ENCODE results near the gene DDX1. TPM values are rescaled to one million over a fixed set of nuclear protein-coding genes. Genes with fewer than 3 reads are reported as not detected.

The DDX1 gene
- total RNA-seq, 1 donor from 2014 or later, result 255 TPM

- TF ChIP-seq CTCF (IDR thresholded peaks at IDR 0.05; ENCODE audit: partially characterized antibody, unreplicated experiment), result no peak
- Mint-ChIP-seq H3K27me3 (ENCODE audit: unreplicated experiment) (peaks cover 5% of the 10 kb centered on the region), H3K4me3 (ENCODE audit: unreplicated experiment) (peak overlapping the region; percentile 97), H3K27ac (ENCODE audit: unreplicated experiment) (peak overlapping the region; percentile 36), H3K4me1 (ENCODE audit: low read depth, unreplicated experiment) (peaks cover 11% of the 10 kb centered on the region), H3K36me3 (ENCODE audit: unreplicated experiment) (no peaks in the 10 kb centered on the region), H3K9me3 (ENCODE audit: unreplicated experiment) (peaks cover 4% of the 10 kb centered on the region)
- no peak for DNase-seq
Observed at GRCh38 chr2:15559379-15560139, 32.1 kb upstream of the DDX1 start.

GRCh38 chr2:15560140-15560987, 31.3 kb upstream of the DDX1 start:
- H3K27ac Mint-ChIP-seq (ENCODE audit: unreplicated experiment), result peak overlapping the region; percentile 95
- no peak for TF ChIP-seq CTCF (IDR thresholded peaks at IDR 0.05; ENCODE audit: partially characterized antibody, unreplicated experiment)
- peaks cover 11% of the 10 kb centered on the region for H3K4me1 Mint-ChIP-seq (ENCODE audit: low read depth, unreplicated experiment)
- H3K9me3 Mint-ChIP-seq (ENCODE audit: unreplicated experiment), result peaks cover 4% of the 10 kb centered on the region
- no peaks in the 10 kb centered on the region for H3K36me3 Mint-ChIP-seq (ENCODE audit: unreplicated experiment)
- H3K27me3 Mint-ChIP-seq (ENCODE audit: unreplicated experiment), result peaks cover 5% of the 10 kb centered on the region
- H3K4me3 Mint-ChIP-seq (ENCODE audit: unreplicated experiment), result peak overlapping the region; percentile 97
- peak; percentile 38 for DNase-seq

GRCh38 chr2:15560988-15561573, 30.6 kb upstream of the DDX1 start, which contains the start of gene NBAS:
Gene NBAS (minus strand): TSS chr2:15561334. CDS start chr2:15561304, 30 bp downstream.
- TF ChIP-seq CTCF (IDR thresholded peaks at IDR 0.05; ENCODE audit: partially characterized antibody, unreplicated experiment), result no peak
- Mint-ChIP-seq H3K36me3 (ENCODE audit: unreplicated experiment) (no peaks in the 10 kb centered on the region), H3K27me3 (ENCODE audit: unreplicated experiment) (peaks cover 5% of the 10 kb centered on the region), H3K9me3 (ENCODE audit: unreplicated experiment) (peaks cover 4% of the 10 kb centered on the region), H3K4me3 (ENCODE audit: unreplicated experiment) (peak within 1 kb of the TSS; percentile 97), H3K4me1 (ENCODE audit: low read depth, unreplicated experiment) (peaks cover 11% of the 10 kb centered on the region), H3K27ac (ENCODE audit: unreplicated experiment) (peak within 1 kb of the TSS; percentile 95)
- peak; percentile 91 for DNase-seq

DNA sequence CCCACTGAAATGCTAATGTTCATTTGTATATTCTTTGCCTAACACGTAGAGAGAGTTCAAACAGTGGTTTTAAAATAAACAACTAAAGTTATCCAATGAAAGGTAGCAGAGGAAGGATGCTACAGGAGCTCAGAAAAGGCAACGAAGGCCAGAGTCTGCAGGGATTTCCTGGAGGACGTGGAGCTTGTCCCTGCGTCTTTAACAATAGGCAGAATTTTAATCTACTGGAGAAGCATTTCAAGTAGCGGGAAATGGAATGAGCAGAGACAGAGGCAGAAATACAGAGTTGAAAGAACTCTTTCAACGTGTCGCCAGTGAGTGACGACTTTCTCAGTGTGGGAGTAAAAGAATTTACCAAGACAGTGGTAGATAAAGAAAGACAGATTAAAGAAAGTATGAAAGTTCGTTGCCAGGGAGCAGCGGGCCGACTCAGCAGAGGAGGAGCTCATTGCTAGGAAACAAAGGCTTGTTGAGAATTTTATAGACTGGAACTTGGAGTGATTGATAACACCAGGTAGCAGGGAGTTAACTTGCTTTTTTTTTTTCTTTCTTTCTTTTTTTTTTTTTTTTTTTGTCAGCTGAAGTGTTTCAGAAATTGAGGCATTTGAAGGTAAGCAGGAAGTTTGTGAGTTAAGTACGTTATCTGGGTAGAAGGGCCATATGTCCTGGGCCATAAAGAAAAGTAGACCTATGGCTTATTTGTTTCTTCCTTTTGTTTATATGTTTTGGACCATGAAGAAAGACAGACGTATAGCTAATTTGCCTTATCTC, 29.9 kb upstream of the DDX1 start:
- Mint-ChIP-seq H3K4me3 (ENCODE audit: unreplicated experiment) (peak overlapping the region; percentile 97), H3K4me1 (ENCODE audit: low read depth, unreplicated experiment) (peaks cover 11% of the 10 kb centered on the region), H3K36me3 (ENCODE audit: unreplicated experiment) (no peaks in the 10 kb centered on the region), H3K27me3 (ENCODE audit: unreplicated experiment) (peaks cover 5% of the 10 kb centered on the region), H3K9me3 (ENCODE audit: unreplicated experiment) (peaks cover 4% of the 10 kb centered on the region), H3K27ac (ENCODE audit: unreplicated experiment) (peak overlapping the region; percentile 95)
- no peak for TF ChIP-seq CTCF (IDR thresholded peaks at IDR 0.05; ENCODE audit: partially characterized antibody, unreplicated experiment)
- DNase-seq, result no peak

All from glutamatergic neuron (in vitro differentiated cells).